Liver (tissue), 3 donors: Measurements from ENCODE around the gene COL27A1.

ENCODE experiments used
- EGR1 ChIP-seq, 2 donors: IDR thresholded peaks; 2 replicates each; pipeline ENCODE4 v1.6.1; 2016 to 2018; ENCODE audit warnings: antibody characterized with exemption in 2 of 2, low read depth in 2 of 2
- FOXA1 ChIP-seq: IDR thresholded peaks from 2 replicates; pipeline ENCODE4 v1.6.1; 2016; ENCODE audit warnings: antibody characterized with exemption
- HNF4G ChIP-seq: IDR thresholded peaks from 2 replicates; pipeline ENCODE4 v1.6.1; 2016; ENCODE audit warnings: antibody characterized with exemption
- NR2F2 ChIP-seq: IDR thresholded peaks from 2 replicates; pipeline ENCODE4 v1.6.1; 2016; ENCODE audit warnings: antibody characterized with exemption
- RAD21 ChIP-seq, 2 donors: IDR thresholded peaks; 2 replicates each; pipeline ENCODE4 v1.6.1; 2016; ENCODE audit warnings: antibody characterized with exemption in 2 of 2, mild to moderate bottlenecking in 2 of 2
- RXRA ChIP-seq, 2 donors: IDR thresholded peaks; 2 replicates each; pipeline ENCODE4 v1.6.1; 2017 to 2018; ENCODE audit warnings: antibody characterized with exemption in 2 of 2, mild to moderate bottlenecking in 1 of 2
- TAF1 ChIP-seq: conservative IDR thresholded peaks from 2 replicates; pipeline ENCODE4 v1.6.1; 2016; ENCODE audit warnings: antibody characterized with exemption, mild to moderate bottlenecking
- YY1 ChIP-seq: IDR thresholded peaks from 2 replicates; pipeline ENCODE4 v1.6.1; 2016; ENCODE audit warnings: antibody characterized with exemption, mild to moderate bottlenecking
- TF ChIP-seq, protein P1 (sequence below): fragments of 150-350 bp; IDR thresholded peaks from 2 replicates; pipeline ENCODE4 v1.5.1; 2017; ENCODE audit warnings: improper control_type of control experiment, low read depth, low read length; ENCODE audit not compliant: missing input control
- TF ChIP-seq, protein P2 (sequence below): IDR thresholded peaks from 2 replicates; pipeline ENCODE4 v1.6.1; 2016; ENCODE audit warnings: antibody characterized with exemption, mild to moderate bottlenecking
- TF ChIP-seq, protein P3 (sequence below): IDR thresholded peaks from 2 replicates; pipeline ENCODE4 v1.6.1; 2016; ENCODE audit warnings: antibody characterized with exemption
- donor health status: healthy.
- donor health status: healthy.

DNA sequence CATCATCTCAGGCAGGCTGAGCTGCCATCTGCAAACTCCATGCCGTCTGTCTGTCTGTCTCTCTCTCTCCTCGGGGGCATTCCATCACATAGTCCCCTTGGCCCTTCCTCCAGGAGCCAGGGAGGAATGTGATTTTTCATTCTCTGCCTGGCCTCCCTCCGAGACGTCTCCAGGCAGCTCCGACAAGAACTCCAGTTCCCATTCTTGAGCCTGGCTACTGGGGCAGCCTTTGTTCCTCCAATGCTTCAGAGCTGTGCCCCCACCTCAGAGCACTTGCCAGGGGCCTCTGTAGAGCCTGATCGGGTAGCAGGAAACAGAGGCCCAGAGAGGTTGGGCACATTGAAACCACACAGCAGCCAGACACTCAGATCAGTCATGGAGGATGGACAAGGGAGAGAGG lies 74.0 kb downstream of the COL27A1 start:
- TF ChIP-seq, protein P1, sequence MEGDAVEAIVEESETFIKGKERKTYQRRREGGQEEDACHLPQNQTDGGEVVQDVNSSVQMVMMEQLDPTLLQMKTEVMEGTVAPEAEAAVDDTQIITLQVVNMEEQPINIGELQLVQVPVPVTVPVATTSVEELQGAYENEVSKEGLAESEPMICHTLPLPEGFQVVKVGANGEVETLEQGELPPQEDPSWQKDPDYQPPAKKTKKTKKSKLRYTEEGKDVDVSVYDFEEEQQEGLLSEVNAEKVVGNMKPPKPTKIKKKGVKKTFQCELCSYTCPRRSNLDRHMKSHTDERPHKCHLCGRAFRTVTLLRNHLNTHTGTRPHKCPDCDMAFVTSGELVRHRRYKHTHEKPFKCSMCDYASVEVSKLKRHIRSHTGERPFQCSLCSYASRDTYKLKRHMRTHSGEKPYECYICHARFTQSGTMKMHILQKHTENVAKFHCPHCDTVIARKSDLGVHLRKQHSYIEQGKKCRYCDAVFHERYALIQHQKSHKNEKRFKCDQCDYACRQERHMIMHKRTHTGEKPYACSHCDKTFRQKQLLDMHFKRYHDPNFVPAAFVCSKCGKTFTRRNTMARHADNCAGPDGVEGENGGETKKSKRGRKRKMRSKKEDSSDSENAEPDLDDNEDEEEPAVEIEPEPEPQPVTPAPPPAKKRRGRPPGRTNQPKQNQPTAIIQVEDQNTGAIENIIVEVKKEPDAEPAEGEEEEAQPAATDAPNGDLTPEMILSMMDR = no peak
- TF ChIP-seq RXRA (IDR thresholded peaks at IDR 0.05) (no peak), YY1 (no peak), FOXA1 (no peak), NR2F2 (no peak), EGR1 (IDR thresholded peaks at IDR 0.05; ENCODE audit: low read depth in 2 of 2) (no peak), TAF1 (no peak), HNF4G (no peak), RAD21 (IDR thresholded peaks at IDR 0.05) (no peak)
- TF ChIP-seq, protein P2, sequence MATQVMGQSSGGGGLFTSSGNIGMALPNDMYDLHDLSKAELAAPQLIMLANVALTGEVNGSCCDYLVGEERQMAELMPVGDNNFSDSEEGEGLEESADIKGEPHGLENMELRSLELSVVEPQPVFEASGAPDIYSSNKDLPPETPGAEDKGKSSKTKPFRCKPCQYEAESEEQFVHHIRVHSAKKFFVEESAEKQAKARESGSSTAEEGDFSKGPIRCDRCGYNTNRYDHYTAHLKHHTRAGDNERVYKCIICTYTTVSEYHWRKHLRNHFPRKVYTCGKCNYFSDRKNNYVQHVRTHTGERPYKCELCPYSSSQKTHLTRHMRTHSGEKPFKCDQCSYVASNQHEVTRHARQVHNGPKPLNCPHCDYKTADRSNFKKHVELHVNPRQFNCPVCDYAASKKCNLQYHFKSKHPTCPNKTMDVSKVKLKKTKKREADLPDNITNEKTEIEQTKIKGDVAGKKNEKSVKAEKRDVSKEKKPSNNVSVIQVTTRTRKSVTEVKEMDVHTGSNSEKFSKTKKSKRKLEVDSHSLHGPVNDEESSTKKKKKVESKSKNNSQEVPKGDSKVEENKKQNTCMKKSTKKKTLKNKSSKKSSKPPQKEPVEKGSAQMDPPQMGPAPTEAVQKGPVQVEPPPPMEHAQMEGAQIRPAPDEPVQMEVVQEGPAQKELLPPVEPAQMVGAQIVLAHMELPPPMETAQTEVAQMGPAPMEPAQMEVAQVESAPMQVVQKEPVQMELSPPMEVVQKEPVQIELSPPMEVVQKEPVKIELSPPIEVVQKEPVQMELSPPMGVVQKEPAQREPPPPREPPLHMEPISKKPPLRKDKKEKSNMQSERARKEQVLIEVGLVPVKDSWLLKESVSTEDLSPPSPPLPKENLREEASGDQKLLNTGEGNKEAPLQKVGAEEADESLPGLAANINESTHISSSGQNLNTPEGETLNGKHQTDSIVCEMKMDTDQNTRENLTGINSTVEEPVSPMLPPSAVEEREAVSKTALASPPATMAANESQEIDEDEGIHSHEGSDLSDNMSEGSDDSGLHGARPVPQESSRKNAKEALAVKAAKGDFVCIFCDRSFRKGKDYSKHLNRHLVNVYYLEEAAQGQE = no peak
- TF ChIP-seq, protein P3, sequence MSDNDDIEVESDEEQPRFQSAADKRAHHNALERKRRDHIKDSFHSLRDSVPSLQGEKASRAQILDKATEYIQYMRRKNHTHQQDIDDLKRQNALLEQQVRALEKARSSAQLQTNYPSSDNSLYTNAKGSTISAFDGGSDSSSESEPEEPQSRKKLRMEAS = no peak
